Jurkat, Clone E6-1 (cell line): ENCODE data around the gene FOXA2. TPM values are rescaled to one million over a fixed set of nuclear protein-coding genes. Genes with fewer than 3 reads are reported as not detected.
"Not testable (repeated sequence)": the region's sequence is repeated elsewhere in the genome, so short reads cannot be mapped to it uniquely, and the experiment has no call there.

Experiments used
- DNase-seq: peaks from one replicate; pipeline ENCODE4 v3.0.0-alpha.2; 2011; ENCODE audit warnings: low read depth, low spot score
- H3K4me3 ChIP-seq: 2 replicates; pipeline ENCODE4 v1.5.1; 2011; ENCODE audit warnings: mild to moderate bottlenecking, low read length, control low read depth, moderate library complexity
- polyA plus RNA-seq: library from polyadenylated mRNA; unstranded; fragments of >200 nt; gene quantifications from one replicate; pipeline ENCODE4 v1.2.1, GENCODE V29; 2012; ENCODE audit warnings: missing spikeins; ENCODE audit not compliant: insufficient read length, insufficient read depth

FOXA2 gene
- polyA plus RNA-seq = 1.2 TPM

DNA sequence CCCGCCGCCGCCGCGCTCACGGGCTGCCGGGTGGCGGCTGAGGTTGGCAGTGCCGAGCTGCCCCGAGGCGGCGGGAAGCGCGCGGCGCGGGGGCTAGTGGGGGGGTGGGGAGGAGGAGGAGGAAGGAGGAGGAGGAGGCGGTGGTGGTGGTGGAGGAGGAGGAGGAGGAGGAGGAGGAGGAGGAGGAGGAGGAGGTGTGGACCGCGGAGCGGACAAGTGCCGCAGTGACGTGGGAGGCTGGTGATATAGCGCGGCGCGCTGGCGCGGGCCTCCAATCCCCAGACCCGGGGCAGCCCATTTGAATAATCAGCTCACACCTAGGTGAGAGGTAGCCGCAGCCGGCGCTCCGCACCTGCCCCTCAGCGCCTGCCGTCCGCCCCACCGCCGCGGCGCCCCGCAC, at the start of gene FOXA2:
FOXA2 (minus strand) TSS at position 51 of the 400 bp plus-strand sequence. CDS start 294 bp downstream, outside the sequence.
- no peak for DNase-seq
- H3K4me3 ChIP-seq = no peak within 1 kb of the TSS

- no peak for DNase-seq
- H3K4me3 ChIP-seq = no peak overlapping the region
Measured at GRCh38 chr20:22630701-22631100, 46.3 kb upstream of the FOXA2 start.

DNA sequence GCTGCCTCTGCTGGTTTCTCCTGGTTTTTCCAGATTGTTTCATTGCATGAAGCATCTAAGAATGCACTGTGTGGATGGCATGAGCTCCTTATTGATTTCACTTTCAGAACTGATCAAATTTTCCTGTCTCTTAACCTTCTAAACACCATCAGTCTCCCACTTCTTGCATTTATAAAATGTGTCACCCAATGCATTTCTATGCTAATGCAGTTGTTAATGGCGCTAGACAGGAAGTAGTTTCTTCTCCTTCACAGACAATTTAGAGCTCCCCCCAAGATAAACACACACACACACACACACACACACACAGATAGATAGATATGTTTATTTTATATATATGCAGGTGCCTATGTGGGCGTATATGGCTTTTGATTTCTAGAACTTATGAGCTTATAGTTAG, 45.6 kb upstream of the FOXA2 start:
- no peak for DNase-seq
- no peak overlapping the region for H3K4me3 ChIP-seq

DNA sequence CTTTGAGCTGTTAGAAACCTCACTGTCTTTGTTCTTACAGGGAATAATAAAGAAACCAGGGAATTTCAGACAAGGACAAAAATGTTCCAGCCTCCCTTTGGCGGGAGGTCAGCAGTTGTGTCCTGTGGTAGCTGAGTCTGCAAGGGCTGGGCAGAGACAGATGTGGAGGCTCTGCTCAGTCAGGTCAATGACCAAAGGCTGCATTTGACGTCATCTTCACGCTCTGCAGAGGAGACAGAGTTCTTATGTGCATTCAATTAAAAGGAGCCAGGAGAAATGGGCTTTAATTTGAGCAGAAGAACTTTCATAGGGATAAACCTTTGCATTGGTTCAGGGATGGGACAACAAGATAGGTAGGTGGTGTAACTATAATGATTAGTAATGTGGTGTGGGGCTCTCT, 45.1 kb upstream of the FOXA2 start:
- H3K4me3 ChIP-seq = no peak overlapping the region
- DNase-seq = no peak

- H3K4me3 ChIP-seq = no peak overlapping the region
- no peak for DNase-seq
Measured at GRCh38 chr20:22626496-22626895, 42.1 kb upstream of the FOXA2 start.

DNA sequence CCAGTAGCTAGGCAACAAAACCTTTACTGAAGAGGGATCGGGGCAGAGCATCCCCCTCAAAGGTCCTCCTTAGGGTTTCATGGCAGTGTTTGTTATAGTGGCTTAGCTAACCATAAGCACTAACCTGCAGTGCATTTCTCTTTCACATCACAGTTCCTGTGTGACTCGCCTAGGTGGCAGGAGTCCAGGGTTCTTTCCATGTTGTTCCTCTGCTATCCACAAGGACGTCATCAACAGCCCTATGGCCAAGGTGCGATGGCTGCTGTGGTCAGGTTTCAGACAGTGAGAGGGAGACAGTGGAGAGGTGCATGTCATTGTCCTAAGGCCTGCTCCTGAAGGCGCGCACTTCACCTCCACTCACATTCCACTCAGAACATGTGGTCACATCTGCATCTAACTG, 38.8 kb upstream of the FOXA2 start:
- no peak overlapping the region for H3K4me3 ChIP-seq
- DNase-seq = no peak

GRCh38 chr20:22620342-22620741, 36.0 kb upstream of the FOXA2 start:
- no peak for DNase-seq
- H3K4me3 ChIP-seq = no peak overlapping the region

DNA sequence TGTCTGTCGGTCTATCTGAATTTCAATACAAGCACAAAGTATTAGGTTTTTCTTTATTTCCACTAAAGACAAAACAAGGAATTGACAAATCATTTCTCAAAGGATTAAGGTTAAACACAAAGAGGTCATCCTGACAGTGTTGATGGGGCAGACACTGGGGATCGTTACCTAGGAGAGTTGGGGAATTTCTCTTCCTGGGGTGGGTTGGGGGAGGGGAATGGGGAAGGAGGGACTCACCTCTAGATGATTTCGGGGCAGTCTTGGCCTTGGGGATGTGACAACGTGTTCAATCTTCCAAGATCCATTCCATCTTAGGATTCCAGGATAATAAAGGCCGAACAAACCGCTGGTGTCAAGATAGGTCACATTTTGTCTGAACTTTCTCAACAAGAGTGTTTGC, 35.4 kb upstream of the FOXA2 start:
- DNase-seq = no peak
- no peak overlapping the region for H3K4me3 ChIP-seq

DNA sequence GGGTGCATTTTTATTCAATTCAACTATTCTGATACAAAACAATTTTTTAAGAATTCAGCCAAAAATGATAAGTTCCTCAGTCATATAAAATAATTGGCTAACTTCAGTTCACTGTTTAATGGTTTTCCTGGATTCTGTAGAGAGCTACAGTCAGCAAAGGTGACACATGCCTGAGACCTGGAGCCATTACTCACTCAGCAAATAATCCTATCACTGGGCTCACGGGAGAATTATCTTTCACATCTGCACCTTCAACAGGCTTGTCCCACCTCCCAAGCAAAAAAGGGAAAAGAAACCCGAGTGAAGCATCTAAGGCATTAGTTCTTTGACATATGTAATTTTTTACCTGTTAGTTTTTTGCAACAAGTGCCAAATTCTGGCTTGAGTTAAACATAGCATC, 34.9 kb upstream of the FOXA2 start:
- H3K4me3 ChIP-seq = no peak overlapping the region
- no peak for DNase-seq

DNA sequence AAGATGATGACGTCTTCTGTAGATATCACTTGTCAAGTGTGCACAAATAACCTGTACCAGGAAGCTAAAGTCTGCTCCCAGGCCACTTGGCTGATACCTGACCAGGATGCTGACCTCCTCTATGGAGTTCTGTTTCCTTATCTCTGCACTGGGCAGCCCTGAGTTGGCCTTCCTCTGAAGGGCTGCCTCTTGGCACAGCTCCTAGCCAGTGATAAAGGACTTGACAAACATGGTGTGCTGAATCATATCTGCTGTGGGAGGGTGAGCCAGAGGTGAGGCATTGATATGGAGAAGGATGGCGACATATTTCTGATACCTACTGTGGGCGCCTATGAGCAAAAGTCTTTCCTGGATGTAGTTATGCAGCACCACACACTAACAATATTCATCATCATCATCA, 32.8 kb upstream of the FOXA2 start:
- DNase-seq = no peak
- H3K4me3 ChIP-seq = no peak overlapping the region

DNA sequence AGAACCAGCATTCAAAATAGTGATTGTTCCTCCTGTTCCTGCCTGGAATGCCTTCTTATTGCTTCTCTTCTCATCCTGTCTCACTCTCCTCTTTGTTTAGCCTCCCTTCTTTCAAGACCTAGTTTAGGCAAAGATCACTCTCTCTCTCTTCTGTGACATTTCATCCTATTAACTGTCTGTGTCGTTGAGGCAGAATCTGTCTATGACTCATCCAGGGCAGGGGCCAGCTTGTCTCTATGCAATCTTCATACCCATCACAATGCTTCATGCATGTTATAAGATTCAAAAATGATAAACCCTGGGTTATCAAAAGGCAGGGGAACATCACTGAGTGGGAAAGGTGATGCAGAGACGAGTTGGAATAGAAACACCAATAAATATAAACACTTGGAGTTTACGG, 32.2 kb upstream of the FOXA2 start:
- DNase-seq = no peak
- no peak overlapping the region for H3K4me3 ChIP-seq

DNA sequence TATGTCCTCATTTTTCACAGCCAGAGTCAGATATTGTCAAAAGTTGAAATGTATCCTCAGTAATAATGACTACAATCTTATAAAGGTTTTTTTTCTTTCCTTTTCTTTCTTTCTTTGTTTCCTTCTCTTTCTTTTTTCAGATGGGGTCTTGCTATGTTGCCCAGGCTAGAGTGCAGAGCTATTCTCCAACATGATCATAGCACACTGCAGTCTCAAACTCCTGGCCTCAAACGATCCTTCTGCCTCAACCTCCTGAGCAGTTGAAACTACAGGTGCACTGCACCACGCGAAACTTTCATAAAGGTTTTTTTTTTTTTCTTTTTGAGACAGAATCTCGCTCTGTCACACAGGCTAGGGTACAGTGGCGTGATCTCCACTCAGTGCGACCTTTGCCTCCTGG, 31.1 kb upstream of the FOXA2 start:
- no peak overlapping the region for H3K4me3 ChIP-seq

GRCh38 chr20:22611636-22612035, 27.3 kb upstream of the FOXA2 start:
- no peak for DNase-seq
- no peak overlapping the region for H3K4me3 ChIP-seq

More for the DNA sequence above, 31.1 kb upstream of the FOXA2 start:
- no peak for DNase-seq

GRCh38 chr20:22607695-22608094, 23.3 kb upstream of the FOXA2 start:
- H3K4me3 ChIP-seq = no peak overlapping the region

DNA sequence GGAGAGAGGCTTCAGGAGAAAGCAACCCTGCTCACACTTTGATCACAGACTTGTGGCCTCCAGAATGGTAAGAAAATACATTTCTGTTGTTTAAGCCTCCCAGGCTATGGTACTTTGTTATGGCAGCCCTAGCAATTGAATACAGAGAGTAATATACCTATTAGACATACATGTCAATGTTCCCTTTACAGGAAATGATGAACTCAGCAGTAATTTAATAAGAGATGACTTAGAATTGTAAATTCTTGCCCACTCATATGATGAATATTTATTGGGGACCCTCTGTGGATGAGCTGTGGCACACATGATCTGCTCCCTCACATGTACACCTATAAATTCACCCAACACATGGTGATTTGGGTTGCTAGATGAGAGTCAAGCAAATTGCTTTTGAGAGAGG, 20.4 kb upstream of the FOXA2 start:
- no peak for DNase-seq
- no peak overlapping the region for H3K4me3 ChIP-seq

More at GRCh38 chr20:22607695-22608094, 23.3 kb upstream of the FOXA2 start:
- no peak for DNase-seq

GRCh38 chr20:22601361-22602141, 17.2 kb upstream of the FOXA2 start:
- DNase-seq = no peak
- H3K4me3 ChIP-seq = no peak overlapping the region

- not testable (repeated sequence) for H3K4me3 ChIP-seq, DNase-seq
Measured at GRCh38 chr20:22599258-22599657, 14.9 kb upstream of the FOXA2 start.

DNA sequence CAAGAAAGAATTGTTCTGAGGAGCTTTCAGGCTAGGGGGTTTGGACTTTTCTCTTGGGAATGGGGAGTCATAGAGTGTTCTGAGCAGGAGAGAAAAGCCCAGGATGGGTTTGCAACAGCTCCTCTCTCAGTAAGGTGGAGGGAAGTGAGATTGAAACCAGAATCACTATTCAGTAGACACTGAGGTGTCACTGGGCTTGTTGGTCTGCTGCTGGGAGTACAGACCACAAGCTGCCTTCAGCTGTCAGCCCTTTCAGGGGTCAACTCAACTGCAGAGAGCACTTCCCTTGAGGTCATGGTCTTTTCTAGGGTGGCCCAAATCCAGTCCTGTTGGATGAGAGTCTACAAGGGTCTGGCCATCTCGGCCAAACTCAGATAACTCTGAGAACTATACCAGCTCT, 12.9 kb upstream of the FOXA2 start:
- no peak for DNase-seq

GRCh38 chr20:22590662-22591061, 6.3 kb upstream of the FOXA2 start:
- no peak overlapping the region for H3K4me3 ChIP-seq
- DNase-seq = no peak

More for the DNA sequence above, 12.9 kb upstream of the FOXA2 start:
- H3K4me3 ChIP-seq = no peak overlapping the region

- peak; percentile 3 for DNase-seq
- no peak overlapping the region for H3K4me3 ChIP-seq
Measured at GRCh38 chr20:22586645-22587310, 2.4 kb upstream of the FOXA2 start.
